Measurements from ENCODE around the gene SLC6A7. TPM values are rescaled to one million over a fixed set of nuclear protein-coding genes. Genes with fewer than 3 reads are reported as not detected.

The SLC6A7 gene
- total RNA-seq, 2 experiments from 2014 or later = not detected

DNA sequence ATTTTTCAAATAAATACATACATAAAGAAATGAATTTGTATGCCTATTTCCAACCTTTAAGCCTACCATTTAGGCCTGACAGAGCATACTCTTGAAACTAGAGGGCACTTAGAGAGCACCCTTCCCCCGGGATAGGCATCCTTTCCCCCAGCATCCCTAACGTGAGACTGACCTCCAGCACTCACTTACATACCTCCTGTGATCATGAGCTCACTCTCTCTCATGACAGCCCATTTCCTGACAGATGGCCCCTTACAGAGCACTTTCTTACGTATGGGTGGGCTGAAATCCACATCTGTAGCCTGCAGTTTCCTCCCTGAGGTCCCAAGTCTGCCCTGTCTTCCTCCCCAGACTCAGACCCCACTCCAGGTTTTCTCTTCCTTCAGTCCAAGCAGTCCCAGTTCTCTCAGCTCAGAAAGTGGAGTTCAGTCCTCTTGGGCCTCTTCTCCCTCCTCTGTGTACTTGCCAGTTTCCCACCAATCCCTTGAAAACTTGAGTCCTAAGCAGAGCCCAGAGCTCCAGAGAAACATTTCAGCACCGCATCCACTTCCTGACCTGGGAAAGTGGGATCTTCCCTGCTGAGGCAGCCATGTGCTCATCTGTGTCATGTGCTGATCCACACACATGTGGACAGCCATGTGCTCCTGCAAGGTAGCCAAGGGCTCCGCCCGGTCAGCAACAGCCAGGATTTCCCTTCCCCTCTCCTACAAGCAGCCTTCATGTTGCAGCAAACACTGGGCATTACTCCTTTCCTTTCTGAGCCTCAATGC lies 25.5 kb upstream of the SLC6A7 start:
- H3K27ac Mint-ChIP-seq = no peak overlapping the region
- H3K4me3 Mint-ChIP-seq = no peak overlapping the region
- H3K9me3 Mint-ChIP-seq = no peaks in the 10 kb centered on the region
- ChIA-PET CTCF (no interaction called here), POLR2A (no interaction called here)
- no peaks in the 10 kb centered on the region for H3K4me1 Mint-ChIP-seq (ENCODE audit: low read depth)
- H3K27me3 Mint-ChIP-seq = peaks cover 23% of the 10 kb centered on the region
- intact Hi-C loops (cut with micrococcal nuclease) = no loop called here
- TF ChIP-seq, protein P1, sequence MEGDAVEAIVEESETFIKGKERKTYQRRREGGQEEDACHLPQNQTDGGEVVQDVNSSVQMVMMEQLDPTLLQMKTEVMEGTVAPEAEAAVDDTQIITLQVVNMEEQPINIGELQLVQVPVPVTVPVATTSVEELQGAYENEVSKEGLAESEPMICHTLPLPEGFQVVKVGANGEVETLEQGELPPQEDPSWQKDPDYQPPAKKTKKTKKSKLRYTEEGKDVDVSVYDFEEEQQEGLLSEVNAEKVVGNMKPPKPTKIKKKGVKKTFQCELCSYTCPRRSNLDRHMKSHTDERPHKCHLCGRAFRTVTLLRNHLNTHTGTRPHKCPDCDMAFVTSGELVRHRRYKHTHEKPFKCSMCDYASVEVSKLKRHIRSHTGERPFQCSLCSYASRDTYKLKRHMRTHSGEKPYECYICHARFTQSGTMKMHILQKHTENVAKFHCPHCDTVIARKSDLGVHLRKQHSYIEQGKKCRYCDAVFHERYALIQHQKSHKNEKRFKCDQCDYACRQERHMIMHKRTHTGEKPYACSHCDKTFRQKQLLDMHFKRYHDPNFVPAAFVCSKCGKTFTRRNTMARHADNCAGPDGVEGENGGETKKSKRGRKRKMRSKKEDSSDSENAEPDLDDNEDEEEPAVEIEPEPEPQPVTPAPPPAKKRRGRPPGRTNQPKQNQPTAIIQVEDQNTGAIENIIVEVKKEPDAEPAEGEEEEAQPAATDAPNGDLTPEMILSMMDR (IDR thresholded peaks at IDR 0.05) = no peak
- no peak for DNase-seq
- no peak for ATAC-seq
- no peaks in the 10 kb centered on the region for H3K36me3 Mint-ChIP-seq (ENCODE audit: low read depth)

DNA sequence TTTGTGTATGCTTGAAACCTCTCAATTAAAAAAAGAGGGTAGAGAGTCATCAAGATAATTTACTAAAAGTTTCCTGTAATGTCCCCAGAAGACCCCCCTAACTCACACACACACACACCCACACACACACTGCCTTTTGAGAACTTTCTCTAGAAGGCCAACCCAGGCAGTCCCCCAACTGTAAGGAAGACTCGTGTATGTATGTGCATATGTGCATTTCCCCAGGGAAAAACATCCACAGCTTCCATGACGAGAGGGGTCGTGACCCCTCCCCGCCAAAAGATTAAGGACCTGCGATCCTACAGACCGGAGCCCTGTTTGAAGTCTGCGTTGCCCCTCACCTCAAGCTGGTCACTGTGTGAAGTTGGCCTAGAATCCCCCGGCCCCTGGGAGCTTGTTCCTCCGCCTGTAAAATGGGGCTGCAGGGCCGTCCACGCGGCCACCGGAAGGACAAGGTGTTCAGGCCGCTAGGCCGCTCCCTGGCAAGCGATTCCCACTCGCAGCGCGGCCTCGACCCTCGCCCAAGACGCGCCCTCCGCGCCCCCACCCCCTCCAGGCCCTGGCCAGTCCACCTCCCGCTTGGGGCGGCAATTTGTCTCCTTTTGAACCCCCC lies 23.7 kb upstream of the SLC6A7 start:
- Mint-ChIP-seq H3K36me3 (ENCODE audit: low read depth) (no peaks in the 10 kb centered on the region), H3K27ac (no peak overlapping the region), H3K4me1 (ENCODE audit: low read depth) (no peaks in the 10 kb centered on the region), H3K9me3 (no peaks in the 10 kb centered on the region), H3K4me3 (no peak overlapping the region), H3K27me3 (peaks cover 31% of the 10 kb centered on the region)
- TF ChIP-seq, protein P1 (IDR thresholded peaks at IDR 0.05) = no peak
- intact Hi-C loops (cut with micrococcal nuclease) = no loop called here
- DNase-seq = no peak
- ATAC-seq = no peak
- POLR2A ChIA-PET = no interaction called here
- CTCF ChIA-PET = interaction anchor here (0.9 kb wide), 1 partner anchor 52 kb away, joined by 3 read pairs; no protein-coding TSS in a partner anchor

DNA sequence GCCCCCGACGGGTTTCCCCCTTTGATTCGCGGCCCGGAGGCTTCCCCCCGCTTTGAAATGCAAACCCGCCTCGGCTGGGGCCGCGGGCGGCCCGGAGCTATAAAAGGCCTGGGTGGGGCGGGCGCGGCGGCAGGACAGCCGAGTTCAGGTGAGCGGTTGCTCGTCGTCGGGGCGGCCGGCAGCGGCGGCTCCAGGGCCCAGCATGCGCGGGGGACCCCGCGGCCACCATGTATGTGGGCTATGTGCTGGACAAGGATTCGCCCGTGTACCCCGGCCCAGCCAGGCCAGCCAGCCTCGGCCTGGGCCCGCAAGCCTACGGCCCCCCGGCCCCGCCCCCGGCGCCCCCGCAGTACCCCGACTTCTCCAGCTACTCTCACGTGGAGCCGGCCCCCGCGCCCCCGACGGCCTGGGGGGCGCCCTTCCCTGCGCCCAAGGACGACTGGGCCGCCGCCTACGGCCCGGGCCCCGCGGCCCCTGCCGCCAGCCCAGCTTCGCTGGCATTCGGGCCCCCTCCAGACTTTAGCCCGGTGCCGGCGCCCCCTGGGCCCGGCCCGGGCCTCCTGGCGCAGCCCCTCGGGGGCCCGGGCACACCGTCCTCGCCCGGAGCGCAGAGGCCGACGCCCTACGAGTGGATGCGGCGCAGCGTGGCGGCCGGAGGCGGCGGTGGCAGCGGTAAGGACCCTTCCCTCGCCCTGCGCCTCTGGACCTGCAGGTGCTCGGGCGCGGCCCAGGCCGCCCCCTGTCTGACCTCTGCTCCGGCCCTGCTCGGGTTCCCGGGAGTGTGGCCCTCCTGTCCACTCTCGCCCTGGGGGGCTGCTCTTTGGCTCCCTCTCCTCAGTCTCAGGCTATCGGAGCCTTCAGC lies 23.0 kb upstream of the SLC6A7 start, which contains the start of gene CDX1:
Gene CDX1 (plus strand): TSS at position 129 of the 862 bp plus-strand sequence. CDS start 99 bp downstream, at position 228.
- Mint-ChIP-seq H3K9me3 (no peaks in the 10 kb centered on the region), H3K4me3 (no peak within 1 kb of the TSS), H3K27me3 (peaks cover 33% of the 10 kb centered on the region), H3K36me3 (ENCODE audit: low read depth) (no peaks in the 10 kb centered on the region), H3K4me1 (ENCODE audit: low read depth) (no peaks in the 10 kb centered on the region), H3K27ac (no peak within 1 kb of the TSS)
- intact Hi-C loops (cut with micrococcal nuclease) = no loop called here
- DNase-seq (no peak), ATAC-seq (no peak)
- POLR2A ChIA-PET = no interaction called here
- TF ChIP-seq, protein P1 (IDR thresholded peaks at IDR 0.05) = no peak
- CTCF ChIA-PET = interaction anchor here (0.9 kb wide), 1 partner anchor 51 kb away, joined by 3 read pairs; no protein-coding TSS in a partner anchor

DNA sequence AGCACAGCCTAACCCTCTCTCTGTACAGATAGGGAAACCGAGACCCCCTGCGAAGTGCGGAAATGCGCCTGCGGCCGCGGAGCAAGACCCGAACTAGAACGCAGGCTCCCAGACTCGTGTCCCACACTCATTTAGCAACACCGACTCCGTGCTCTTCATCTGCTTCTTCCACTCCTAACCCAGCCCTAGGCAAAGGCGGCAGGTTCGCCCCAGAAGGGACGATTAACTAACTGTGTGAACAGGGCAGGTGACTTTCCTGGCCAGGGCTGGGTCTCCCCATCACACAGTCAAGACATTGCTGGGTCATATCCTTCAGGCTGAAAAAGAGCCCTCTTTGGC lies 22.4 kb upstream of the SLC6A7 start:
- DNase-seq (no peak), ATAC-seq (no peak)
- TF ChIP-seq, protein P1 (IDR thresholded peaks at IDR 0.05) = no peak
- no peak overlapping the region for H3K4me3 Mint-ChIP-seq
- no peaks in the 10 kb centered on the region for H3K4me1 Mint-ChIP-seq (ENCODE audit: low read depth)
- ChIA-PET POLR2A (no interaction called here), CTCF (no interaction called here)
- no peaks in the 10 kb centered on the region for H3K36me3 Mint-ChIP-seq (ENCODE audit: low read depth)
- intact Hi-C loops (cut with micrococcal nuclease) = no loop called here
- H3K27me3 Mint-ChIP-seq = peaks cover 37% of the 10 kb centered on the region
- no peaks in the 10 kb centered on the region for H3K9me3 Mint-ChIP-seq
- no peak overlapping the region for H3K27ac Mint-ChIP-seq

All from activated CD8-positive, alpha-beta T cell treated with anti-CD3 and anti-CD28 coated beads for 36 hours (primary cell).